Activated effector memory CD4-positive, alpha-beta T cell treated with anti-CD3 and anti-CD28 coated beads, Interleukin-2, amount 50 U/mL, for 16 hours (primary cell): ENCODE measurements around the gene IL15RA.
"Not testable (repeated sequence)": the region's sequence is repeated elsewhere in the genome, so short reads cannot be mapped to it uniquely, and the experiment has no call there.

Experiments
- DNase-seq: peaks from one replicate; pipeline ENCODE4 v3.0.0-alpha.2; 2020

The IL15RA gene

DNA sequence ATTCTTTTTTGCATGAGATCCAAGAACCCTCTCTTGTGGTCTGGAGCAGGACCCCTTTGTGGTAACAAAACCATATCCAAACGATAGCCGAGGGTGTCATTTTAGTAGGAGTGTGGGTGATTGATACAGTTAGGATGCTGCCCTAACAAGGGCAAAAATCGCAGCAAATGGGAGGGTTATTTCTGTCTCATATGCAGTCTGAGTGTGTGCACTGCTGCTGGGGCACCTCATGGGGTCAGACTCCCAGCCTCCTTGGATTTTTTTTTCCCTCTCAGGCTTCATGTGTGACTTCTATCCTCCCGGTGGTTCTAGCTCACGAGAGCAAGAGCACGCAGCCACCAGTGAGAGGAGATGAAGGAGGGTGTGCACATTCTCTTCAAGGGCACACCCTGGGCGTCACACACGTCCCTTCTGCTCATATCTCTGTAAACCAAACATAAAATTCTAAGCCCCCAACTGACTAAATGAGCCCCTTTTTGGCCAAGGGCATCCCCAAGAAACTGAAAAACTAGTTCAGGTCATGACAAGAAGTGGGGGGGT is 28.6 kb upstream of the IL15RA start:
- no peak for DNase-seq

- not testable (repeated sequence) for DNase-seq
These were observed 27.9 kb upstream of the IL15RA start for GRCh38 chr10:6005161-6005804.

DNA sequence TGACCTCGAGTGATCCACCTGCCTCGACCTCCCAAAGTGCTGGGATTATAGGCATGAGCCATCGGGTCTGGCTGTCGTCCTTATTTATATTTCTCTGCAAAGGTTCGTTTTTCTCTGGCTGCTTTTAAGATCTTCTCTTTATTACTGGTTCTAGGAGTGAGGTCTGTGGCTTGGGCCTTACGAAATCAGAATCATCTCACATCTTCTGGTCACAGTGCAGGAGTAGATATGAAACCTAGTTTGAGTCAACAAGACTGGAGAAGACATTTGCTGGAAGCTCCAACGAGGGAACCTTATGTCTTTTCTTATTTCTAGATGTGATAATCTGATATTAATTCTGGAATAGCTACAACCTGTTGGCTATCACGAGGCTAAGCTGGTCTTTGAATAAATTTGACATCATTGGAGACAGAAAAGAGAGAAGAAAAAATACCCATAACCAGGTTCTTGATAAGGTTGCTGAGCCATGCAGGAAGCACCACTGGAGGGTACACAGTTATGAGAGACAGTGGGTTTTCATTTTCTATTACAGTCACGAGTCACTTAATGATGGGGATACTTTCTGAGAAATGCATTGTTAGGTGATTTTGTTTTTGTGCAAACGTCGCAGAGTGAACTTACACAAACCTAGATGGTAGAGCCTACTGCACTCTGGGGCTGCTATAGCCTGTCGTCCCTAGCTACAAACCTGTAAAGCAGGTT is 25.6 kb upstream of the IL15RA start:
- DNase-seq: no peak

- DNase-seq: no peak
These were observed 22.3 kb upstream of the IL15RA start for GRCh38 chr10:5999440-6000165.

DNA sequence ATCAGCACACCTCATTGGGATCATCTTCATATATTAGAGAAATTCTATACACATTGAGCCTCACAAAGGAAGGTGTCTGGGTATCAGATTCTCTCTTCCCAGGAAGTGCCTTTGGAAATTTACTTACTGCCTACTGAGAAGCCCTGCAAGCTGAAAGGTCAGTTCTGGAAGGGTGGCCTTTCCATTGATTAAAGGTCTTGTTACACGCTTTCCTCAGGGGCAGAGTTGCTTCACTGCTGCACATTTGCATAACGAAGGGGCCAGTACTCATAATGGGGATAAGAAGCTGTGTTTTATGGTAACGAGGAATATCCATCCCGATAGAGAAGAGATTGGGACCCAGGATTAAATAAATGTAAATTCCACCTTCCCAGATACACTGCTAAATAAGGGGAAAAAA is 19.4 kb upstream of the IL15RA start:
- DNase-seq: no peak

GRCh38 chr10:5992398-5992797 is 15.1 kb upstream of the IL15RA start:
- DNase-seq: no peak

DNA sequence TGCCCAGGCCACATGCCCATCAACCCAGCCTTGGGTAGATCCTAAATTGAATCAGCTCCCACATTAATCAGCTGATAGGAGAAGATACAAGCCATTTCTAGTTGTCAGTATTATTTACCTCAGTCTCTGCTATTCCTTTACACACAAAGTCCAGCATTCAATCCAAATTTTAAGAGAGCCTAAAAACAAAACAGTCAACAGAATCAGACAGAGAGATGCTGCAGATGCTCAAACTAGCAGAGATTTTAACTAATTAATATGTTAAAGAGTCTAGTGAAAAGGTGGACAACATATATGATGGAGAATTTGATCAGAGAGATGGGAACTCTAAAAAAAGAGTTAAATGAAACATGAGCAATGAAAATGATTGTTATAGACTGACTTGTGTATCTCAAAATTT is 14.4 kb upstream of the IL15RA start:
- DNase-seq: no peak

GRCh38 chr10:5989756-5990155 is 12.4 kb upstream of the IL15RA start:
- no peak for DNase-seq

GRCh38 chr10:5988336-5988920 is 11.1 kb upstream of the IL15RA start:
- DNase-seq: no peak

GRCh38 chr10:5987747-5988146 is 10.4 kb upstream of the IL15RA start:
- no peak for DNase-seq

GRCh38 chr10:5985029-5985428 is 7.7 kb upstream of the IL15RA start:
- no peak for DNase-seq

DNA sequence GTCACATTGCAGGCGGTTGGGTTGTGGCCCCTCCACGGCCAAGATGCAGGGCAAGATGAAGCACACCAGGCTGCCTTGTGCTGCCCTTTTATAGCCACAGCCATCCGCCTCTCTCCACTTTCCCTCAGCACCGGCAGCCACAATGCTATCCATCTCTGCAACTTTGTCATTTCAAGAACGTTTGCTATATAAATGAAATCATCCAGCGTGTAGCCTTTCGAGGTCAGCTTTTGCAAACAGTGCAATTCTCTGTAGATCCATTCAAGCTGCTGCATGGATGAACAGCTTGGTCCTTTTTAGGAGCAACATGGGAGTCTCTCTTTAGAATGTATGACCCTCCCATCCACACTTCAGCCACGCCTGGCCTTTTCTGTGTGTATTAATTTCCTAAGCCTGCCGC is 6.4 kb upstream of the IL15RA start:
- DNase-seq: no peak

DNA sequence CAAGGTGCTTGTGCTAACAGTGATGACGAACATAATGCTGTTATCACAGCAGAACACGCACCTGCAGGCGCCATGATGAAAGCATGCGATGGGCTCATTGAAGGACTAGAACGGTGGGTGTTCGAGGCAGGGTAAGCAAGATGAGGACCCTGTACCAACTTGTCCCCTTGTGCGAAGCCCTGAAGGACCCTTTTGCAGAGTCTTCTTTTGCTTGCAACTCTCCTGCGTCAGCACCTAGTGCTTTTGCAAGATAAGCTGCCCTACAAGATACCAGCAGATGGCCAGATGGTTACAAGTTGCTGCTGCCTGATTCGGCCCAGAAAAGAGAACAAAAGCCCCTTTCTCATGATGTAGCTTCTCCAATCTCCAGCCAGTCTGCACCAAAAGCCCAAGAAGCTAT is 4.2 kb upstream of the IL15RA start:
- DNase-seq: no peak

DNA sequence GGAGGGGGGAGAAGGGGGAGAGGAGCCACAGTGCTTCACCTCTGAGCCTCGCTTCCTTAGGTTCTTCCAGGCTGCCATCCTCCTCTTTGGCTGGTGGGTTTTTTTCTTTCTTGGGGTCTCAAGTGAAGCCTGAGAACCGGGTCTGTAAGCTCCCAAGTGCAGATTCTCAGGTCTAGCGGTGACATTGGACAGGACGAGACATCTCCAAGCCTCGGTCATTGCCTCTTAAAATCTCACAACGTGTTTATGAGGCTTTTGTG is 817 bp upstream of the IL15RA start:
- no peak for DNase-seq

DNA sequence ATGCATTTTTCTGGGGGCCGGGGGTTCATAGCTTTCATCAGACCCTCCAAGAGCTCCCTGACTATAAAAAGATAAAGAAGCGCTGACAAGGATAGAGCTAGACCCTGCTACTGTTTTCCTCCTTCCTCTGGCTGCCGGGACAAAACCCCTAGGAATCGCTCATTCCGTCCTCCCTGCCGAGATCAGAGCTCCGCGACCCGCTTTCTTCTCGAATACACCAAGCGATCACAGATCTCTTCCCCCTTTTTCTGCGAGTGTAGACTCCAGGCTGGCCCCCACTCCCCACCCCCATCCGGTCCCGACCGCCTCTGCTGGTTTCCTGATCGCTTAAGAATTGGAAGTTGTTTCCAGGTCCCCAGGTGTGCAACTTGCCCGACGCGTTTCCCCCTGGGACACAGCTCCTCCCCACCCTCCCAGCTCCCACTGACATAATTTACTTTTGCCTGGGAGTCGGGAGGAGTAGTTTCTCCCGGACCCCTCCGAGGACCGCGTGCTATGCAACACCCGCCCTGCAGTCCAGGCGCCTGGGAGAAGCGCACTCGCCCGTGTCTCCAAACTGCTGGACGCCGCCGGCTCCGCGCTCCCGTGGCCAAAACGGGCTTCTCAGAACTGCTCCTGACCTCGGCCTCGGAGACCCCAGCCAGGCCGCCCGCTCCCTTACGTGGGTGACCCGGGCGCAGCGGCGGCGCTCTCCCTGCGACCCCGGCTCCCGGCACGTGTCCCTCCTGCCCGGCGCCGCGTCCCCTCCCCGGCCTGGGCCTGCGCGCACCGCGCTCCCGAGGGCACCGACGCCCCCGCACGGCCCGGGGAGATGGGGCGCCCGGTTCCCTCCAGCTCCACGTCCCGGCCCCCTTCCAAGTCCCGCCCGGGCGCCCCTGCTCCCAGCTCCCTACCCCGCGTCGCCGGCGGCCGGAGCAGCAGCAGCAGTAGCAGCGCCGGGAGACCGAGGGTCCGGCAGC is 552 bp downstream of the IL15RA start:
- peak; percentile 80 for DNase-seq

DNA sequence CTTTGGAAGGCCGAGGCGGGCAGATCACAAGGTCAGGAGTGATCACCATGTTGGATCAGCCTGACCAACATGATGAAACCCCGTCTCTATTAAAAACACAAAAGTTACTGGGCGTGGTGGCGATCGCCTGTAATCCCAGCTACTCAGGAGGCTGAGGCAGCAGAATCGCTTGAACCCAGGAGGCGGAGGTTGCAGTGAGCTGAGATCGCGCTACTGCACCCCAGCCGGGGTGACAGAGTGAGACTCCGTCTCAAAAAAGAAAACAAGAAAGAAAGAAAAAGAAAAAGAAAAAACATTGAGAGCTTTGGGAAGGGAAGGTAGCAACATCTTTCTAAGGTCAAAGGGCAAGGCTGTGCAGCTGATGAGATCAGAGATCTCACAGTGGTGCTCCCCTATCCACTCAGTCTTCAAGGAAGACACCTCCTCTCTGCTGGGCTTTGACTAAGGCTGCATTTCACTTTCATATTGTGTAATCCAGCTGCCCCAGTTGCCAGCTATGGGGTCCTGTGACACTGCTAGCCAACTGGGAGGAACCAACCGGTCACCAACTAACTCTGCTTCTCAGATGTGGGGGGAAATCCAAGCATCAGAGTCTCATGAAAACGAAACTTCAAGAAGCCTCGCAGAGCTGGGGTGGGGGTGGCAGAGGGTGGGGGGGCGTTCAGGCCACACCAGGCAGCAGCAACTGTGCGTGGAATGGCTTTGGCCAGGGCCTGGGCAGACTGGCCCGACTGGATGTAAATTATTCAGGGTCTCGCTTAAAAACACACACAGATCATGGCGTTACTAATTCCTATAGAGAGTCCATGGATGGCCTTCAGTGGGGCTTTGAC is 1.5 kb downstream of the IL15RA start:
- peak; percentile 84 for DNase-seq

- no peak for DNase-seq
These were observed 4.3 kb downstream of the IL15RA start for GRCh38 chr10:5973069-5973468.

DNA sequence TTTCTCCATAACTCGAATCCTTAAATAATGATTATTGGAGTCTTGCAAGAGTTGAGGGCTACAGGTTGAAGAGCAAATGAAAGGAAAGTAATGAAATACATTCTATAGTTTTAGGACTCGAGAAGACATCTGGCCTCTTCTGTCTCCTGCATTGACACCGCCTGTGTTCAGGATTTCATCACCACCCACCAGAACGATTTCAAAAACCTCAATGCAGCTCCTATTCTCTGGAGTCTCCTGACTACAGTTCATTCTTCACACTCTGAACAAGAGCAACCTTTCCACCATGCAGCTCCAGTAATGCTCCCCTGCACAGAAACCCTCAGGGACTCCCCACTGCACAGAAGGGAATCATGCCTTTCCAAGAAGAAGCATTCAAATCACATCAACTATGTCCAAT is 5.5 kb downstream of the IL15RA start:
- DNase-seq: no peak

DNA sequence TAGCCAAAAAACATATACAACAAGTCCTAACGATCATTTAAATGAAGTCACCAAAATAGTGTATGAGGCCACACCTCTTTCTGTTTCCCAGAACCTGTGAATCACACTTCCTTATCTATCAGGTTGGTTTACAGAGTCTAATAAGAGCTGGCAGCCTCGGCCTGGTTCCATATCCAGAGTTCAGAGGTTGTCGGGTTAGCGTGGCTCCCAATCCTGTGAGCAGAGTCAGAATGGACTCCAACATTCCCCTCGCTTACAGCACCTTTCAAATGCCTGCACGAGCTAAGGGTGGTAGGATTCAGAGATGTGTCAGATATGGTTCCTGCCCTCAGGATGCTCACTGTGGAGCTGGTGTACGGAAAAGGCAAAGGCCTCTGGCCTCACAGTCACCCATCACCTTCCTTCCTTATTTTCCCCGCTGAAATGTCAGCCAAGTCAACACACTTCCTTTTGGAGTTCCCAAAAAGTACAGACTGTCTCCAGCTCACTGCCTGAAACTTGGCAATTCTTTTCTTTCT is 6.0 kb downstream of the IL15RA start:
- peak; percentile 69 for DNase-seq

- no peak for DNase-seq
These were observed 6.8 kb downstream of the IL15RA start for GRCh38 chr10:5970527-5970926.

DNA sequence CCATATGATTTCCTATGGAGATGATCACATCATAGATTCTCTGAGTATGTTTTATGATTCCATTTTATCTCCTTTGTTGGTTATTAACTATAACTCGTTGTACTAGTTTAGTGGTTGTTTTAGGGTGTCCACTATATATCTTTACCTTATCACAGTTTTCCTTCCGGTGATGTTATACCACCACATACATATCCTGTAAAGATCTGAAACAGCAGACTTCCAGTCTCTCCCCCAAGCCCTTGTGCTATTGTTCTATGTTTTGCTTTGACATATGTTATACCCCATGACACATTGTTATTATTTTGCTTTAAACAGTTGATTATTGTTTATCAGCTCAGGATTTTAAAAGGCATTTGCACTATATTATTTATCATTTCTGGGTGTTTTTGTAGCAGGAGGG is 7.3 kb downstream of the IL15RA start:
- DNase-seq: no peak
